Liver (tissue), 9 donors: ENCODE data around the gene SLC16A5. TPM values are rescaled to one million over a fixed set of nuclear protein-coding genes. Genes with fewer than 3 reads are reported as not detected.

Experiments used
- DNase-seq: peaks from one replicate; pipeline ENCODE4 v3.0.0-alpha.2; 2017; ENCODE audit warnings: low spot score
- H3K27ac ChIP-seq, 2 donors: one replicate each; pipeline ENCODE4 v1.7.0; 2013; ENCODE audit warnings: inconsistent platforms in 2 of 2, low read length in 2 of 2, control low read depth in 1 of 2, low read depth in 1 of 2, mild to moderate bottlenecking in 1 of 2
- H3K27me3 ChIP-seq, 4 donors: one replicate each; pipeline versions ENCODE4 v1.6.1 to v1.7.0; 2013; ENCODE audit warnings: low read length in 3 of 4, inconsistent platforms in 1 of 4, mild to moderate bottlenecking in 1 of 4, moderate library complexity in 1 of 4; ENCODE audit not compliant: control insufficient read depth in 4 of 4, insufficient read depth in 4 of 4
- H3K36me3 ChIP-seq, 4 donors: one replicate each; pipeline versions ENCODE4 v1.6.1 to v1.7.0; 2013; ENCODE audit warnings: low read length in 3 of 4, mild to moderate bottlenecking in 3 of 4, low read depth in 1 of 4, moderate library complexity in 1 of 4; ENCODE audit not compliant: control insufficient read depth in 4 of 4, insufficient read depth in 3 of 4
- H3K4me1 ChIP-seq, 4 donors: one replicate each; pipeline versions ENCODE4 v1.6.1 to v1.7.0; 2013; ENCODE audit warnings: low read length in 3 of 4, mild to moderate bottlenecking in 3 of 4, moderate library complexity in 1 of 4; ENCODE audit not compliant: control insufficient read depth in 4 of 4, insufficient read depth in 4 of 4
- H3K4me3 ChIP-seq, 3 donors: one replicate each; pipeline versions ENCODE4 v1.6.1 to v1.7.0; 2013; ENCODE audit warnings: low read length in 3 of 3, control low read depth in 1 of 3, low read depth in 1 of 3, mild to moderate bottlenecking in 1 of 3
- H3K9ac ChIP-seq, 2 donors: one replicate each; pipeline ENCODE4 v1.7.0; 2013; ENCODE audit warnings: low read length in 2 of 2, mild to moderate bottlenecking in 2 of 2, moderate library complexity in 2 of 2, control low read depth in 1 of 2, low read depth in 1 of 2
- H3K9me3 ChIP-seq, 4 donors: one replicate each; pipeline versions ENCODE4 v1.6.1 to v1.7.0; 2013; ENCODE audit warnings: low read length in 3 of 4; ENCODE audit not compliant: control insufficient read depth in 4 of 4
- ATF3 ChIP-seq: IDR thresholded peaks from 2 replicates; pipeline ENCODE4 v1.6.1; 2016; ENCODE audit warnings: antibody characterized with exemption
- FOXA1 ChIP-seq: IDR thresholded peaks from 2 replicates; pipeline ENCODE4 v1.6.1; 2016; ENCODE audit warnings: antibody characterized with exemption
- FOXA2 ChIP-seq: IDR thresholded peaks from 2 replicates; pipeline ENCODE4 v1.6.1; 2016; ENCODE audit warnings: antibody characterized with exemption
- GABPA ChIP-seq, 2 donors: IDR thresholded peaks in 1 of 2; conservative IDR thresholded peaks in 1 of 2; 2 replicates each; pipeline ENCODE4 v1.6.1; 2016; ENCODE audit warnings: antibody characterized with exemption in 2 of 2, mild to moderate bottlenecking in 1 of 2, moderate library complexity in 1 of 2
- HNF4A ChIP-seq, 2 donors: conservative IDR thresholded peaks; 2 replicates each; pipeline ENCODE4 v1.6.1; 2016; ENCODE audit warnings: antibody characterized with exemption in 2 of 2, mild to moderate bottlenecking in 2 of 2
- HNF4G ChIP-seq: IDR thresholded peaks from 2 replicates; pipeline ENCODE4 v1.6.1; 2016; ENCODE audit warnings: antibody characterized with exemption
- NR2F2 ChIP-seq: IDR thresholded peaks from 2 replicates; pipeline ENCODE4 v1.6.1; 2016; ENCODE audit warnings: antibody characterized with exemption
- RAD21 ChIP-seq, 2 donors: IDR thresholded peaks; 2 replicates each; pipeline ENCODE4 v1.6.1; 2016; ENCODE audit warnings: antibody characterized with exemption in 2 of 2, mild to moderate bottlenecking in 2 of 2
- REST ChIP-seq: IDR thresholded peaks from 2 replicates; pipeline ENCODE4 v1.6.1; 2016; ENCODE audit warnings: antibody characterized with exemption, mild to moderate bottlenecking
- RXRA ChIP-seq, 2 donors: IDR thresholded peaks; 2 replicates each; pipeline ENCODE4 v1.6.1; 2017 to 2018; ENCODE audit warnings: antibody characterized with exemption in 2 of 2, mild to moderate bottlenecking in 1 of 2
- SP1 ChIP-seq: IDR thresholded peaks from 2 replicates; pipeline ENCODE4 v1.6.1; 2018; ENCODE audit warnings: antibody characterized with exemption, mild to moderate bottlenecking
- YY1 ChIP-seq: IDR thresholded peaks from 2 replicates; pipeline ENCODE4 v1.6.1; 2016; ENCODE audit warnings: antibody characterized with exemption, mild to moderate bottlenecking
- ZBTB33 ChIP-seq: IDR thresholded peaks from 2 replicates; pipeline ENCODE4 v1.6.1; 2016; ENCODE audit warnings: antibody characterized with exemption
- WGBS: extraction: QIAGEN DNeasy Blood & Tissue Kit; methylation state at CpG from one replicate; pipeline ENCODE4 v1.1.7; 2013; 5-methylcytosine and 5-hydroxymethylcytosine counted together
- polyA plus RNA-seq, 2 donors: library from polyadenylated mRNA; stranded (reverse) in 1 of 2; unstranded in 1 of 2; fragments of 200-250 nt in 1 of 2; fragments of >200 nt in 1 of 2; fragmentation: Nextera tagmentation in 1 of 2; extraction: Ambion mirVana in 1 of 2; gene quantifications; one replicate each; pipeline versions ENCODE4 v1.2.1 to v1.2.3, GENCODE V29; 2013 to 2015
- total RNA-seq, 2 donors: library from RNA; depleted of rRNA; stranded (reverse); fragments of >200 nt; gene quantifications; one replicate each; pipeline ENCODE4 v1.2.3, GENCODE V29; 2014
- TF ChIP-seq, protein P1 (sequence below): IDR thresholded peaks from 2 replicates; pipeline ENCODE4 v1.6.1; 2016; ENCODE audit warnings: antibody characterized with exemption
- TF ChIP-seq, protein P2 (sequence below): fragments of 150-350 bp; IDR thresholded peaks from 2 replicates; pipeline ENCODE4 v1.5.1; 2017; ENCODE audit warnings: improper control_type of control experiment, low read depth, low read length; ENCODE audit not compliant: missing input control
- donor health status: healthy.
- donor health status: healthy.
- donor health status: healthy.
- donor health status: healthy.
- donor health status: healthy.

The SLC16A5 gene
- total and polyA plus RNA-seq, 4 donors: 1.0 to 4.5 (median 2.6) TPM

GRCh38 chr17:75049057-75049456, 38.7 kb upstream of the SLC16A5 start:
- Histone ChIP-seq H3K36me3 (peaks cover 3 to 11% (median 7%) of the 10 kb centered on the region in 4 donors), H3K9me3 (no peaks in the 10 kb centered on the region), H3K4me3 (no peak overlapping the region), H3K27me3 (no peaks in the 10 kb centered on the region), H3K27ac (no peak overlapping the region), H3K4me1 (peaks cover 5 to 18% (median 16%) of the 10 kb centered on the region in 4 donors), H3K9ac (no peak overlapping the region)
- TF ChIP-seq ZBTB33: no peak
- no peak for TF ChIP-seq REST
- TF ChIP-seq, protein P1, sequence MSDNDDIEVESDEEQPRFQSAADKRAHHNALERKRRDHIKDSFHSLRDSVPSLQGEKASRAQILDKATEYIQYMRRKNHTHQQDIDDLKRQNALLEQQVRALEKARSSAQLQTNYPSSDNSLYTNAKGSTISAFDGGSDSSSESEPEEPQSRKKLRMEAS: no peak
- TF ChIP-seq SP1: no peak
- TF ChIP-seq, protein P2, sequence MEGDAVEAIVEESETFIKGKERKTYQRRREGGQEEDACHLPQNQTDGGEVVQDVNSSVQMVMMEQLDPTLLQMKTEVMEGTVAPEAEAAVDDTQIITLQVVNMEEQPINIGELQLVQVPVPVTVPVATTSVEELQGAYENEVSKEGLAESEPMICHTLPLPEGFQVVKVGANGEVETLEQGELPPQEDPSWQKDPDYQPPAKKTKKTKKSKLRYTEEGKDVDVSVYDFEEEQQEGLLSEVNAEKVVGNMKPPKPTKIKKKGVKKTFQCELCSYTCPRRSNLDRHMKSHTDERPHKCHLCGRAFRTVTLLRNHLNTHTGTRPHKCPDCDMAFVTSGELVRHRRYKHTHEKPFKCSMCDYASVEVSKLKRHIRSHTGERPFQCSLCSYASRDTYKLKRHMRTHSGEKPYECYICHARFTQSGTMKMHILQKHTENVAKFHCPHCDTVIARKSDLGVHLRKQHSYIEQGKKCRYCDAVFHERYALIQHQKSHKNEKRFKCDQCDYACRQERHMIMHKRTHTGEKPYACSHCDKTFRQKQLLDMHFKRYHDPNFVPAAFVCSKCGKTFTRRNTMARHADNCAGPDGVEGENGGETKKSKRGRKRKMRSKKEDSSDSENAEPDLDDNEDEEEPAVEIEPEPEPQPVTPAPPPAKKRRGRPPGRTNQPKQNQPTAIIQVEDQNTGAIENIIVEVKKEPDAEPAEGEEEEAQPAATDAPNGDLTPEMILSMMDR: no peak
- no peak for TF ChIP-seq FOXA2
- no peak for TF ChIP-seq ATF3
- no peak for TF ChIP-seq HNF4G
- WGBS: 92% methylated on average over 5 of the region's 5 CpGs
- no peak for DNase-seq

- Histone ChIP-seq H3K4me3 (no peak overlapping the region), H3K27me3 (no peaks in the 10 kb centered on the region), H3K4me1 (peaks cover 5 to 18% (median 16%) of the 10 kb centered on the region in 4 donors), H3K27ac (no peak overlapping the region), H3K36me3 (peaks cover 3 to 14% (median 7%) of the 10 kb centered on the region in 4 donors), H3K9me3 (no peaks in the 10 kb centered on the region), H3K9ac (no peak overlapping the region)
- TF ChIP-seq SP1: no peak
- TF ChIP-seq, protein P1: no peak
- no peak for TF ChIP-seq REST
- TF ChIP-seq, protein P2: no peak
- TF ChIP-seq GABPA (IDR thresholded peaks at IDR 0.05 in 1 of 2, conservative IDR thresholded peaks at IDR 0.05 in 1 of 2): no peak
- TF ChIP-seq RXRA (IDR thresholded peaks at IDR 0.05): no peak
- no peak for TF ChIP-seq FOXA1
- no peak for TF ChIP-seq RAD21 (IDR thresholded peaks at IDR 0.05)
- no peak for TF ChIP-seq HNF4A (conservative IDR thresholded peaks at IDR 0.05)
- no peak for TF ChIP-seq YY1
- no peak for TF ChIP-seq NR2F2
- no peak for DNase-seq
These were observed 38.0 kb upstream of the SLC16A5 start for GRCh38 chr17:75049706-75050105.
